Germinal center (tissue), 1 donor: ENCODE results near the gene GLMP.

ENCODE experiments used
- DNase-seq: peaks from one replicate; pipeline ENCODE4 v3.0.0; 2012; ENCODE audit warnings: mixed read lengths, low spot score

The GLMP gene

DNA sequence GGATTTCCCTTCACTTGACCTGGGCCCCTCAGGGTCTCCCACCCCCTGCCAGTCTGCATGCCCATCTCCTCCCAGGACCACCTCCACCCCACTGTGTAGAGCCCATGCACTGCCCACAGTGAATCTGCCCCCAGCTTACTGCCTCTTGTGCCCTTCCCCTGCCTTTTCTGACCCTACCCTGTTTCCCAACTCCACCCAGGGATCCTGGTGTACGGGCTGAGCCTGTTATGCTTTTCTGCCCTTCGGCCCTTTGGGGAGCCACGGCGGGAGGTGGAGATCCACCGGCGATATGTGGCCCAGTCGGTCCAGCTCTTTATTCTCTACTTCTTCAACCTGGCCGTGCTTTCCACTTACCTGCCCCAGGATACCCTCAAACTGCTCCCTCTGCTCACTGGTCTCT is 9.4 kb downstream of the GLMP start:
- no peak for DNase-seq

DNA sequence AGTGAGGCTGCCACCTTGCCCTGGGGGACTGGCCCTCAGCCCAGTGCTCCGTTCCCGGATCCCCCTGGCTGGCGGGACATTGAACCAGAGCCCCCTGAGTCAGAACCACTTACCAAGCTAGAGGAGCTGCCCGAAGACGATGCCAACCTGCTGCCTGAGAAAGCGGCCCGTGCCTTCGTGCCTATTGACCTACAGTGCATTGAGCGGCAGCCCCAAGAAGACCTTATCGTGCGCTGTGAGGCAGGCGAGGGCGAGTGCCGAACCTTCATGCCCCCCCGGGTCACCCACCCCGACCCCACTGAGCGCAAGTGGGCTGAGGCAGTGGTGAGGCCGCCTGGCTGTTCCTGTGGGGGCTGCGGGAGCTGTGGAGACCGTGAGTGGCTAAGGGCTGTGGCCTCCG is 10.0 kb downstream of the GLMP start:
- no peak for DNase-seq

DNA sequence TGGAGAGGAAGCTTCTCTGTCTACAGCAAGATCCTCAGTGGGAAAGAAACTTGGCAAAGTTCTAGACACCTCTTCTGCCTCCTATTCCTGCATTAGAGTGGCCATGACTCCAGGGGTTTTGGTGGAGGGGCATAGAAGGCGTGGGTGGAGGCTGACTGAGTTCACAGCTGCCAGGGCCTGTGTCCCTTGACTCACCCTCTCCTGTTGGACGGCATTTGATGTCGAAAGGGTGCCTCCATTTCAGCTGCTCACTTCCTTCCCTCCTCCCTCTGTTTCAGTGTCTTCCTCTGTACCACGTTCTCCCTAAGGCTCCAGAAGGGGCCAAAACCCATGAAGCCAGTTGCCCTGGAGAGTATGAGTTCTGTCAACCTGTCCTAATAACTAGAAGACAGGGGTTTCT is 10.7 kb downstream of the GLMP start:
- no peak for DNase-seq

GRCh38 chr1:156284112-156284511 is 11.4 kb downstream of the GLMP start, which contains the start of gene TMEM79:
Gene TMEM79, plus strand, starts transcription at chr1:156284325. Its CDS starts 902 bp downstream, at chr1:156285227.
- DNase-seq: no peak

- DNase-seq: no peak
Observed at GRCh38 chr1:156283521-156283920, 12.0 kb downstream of the GLMP start.

DNA sequence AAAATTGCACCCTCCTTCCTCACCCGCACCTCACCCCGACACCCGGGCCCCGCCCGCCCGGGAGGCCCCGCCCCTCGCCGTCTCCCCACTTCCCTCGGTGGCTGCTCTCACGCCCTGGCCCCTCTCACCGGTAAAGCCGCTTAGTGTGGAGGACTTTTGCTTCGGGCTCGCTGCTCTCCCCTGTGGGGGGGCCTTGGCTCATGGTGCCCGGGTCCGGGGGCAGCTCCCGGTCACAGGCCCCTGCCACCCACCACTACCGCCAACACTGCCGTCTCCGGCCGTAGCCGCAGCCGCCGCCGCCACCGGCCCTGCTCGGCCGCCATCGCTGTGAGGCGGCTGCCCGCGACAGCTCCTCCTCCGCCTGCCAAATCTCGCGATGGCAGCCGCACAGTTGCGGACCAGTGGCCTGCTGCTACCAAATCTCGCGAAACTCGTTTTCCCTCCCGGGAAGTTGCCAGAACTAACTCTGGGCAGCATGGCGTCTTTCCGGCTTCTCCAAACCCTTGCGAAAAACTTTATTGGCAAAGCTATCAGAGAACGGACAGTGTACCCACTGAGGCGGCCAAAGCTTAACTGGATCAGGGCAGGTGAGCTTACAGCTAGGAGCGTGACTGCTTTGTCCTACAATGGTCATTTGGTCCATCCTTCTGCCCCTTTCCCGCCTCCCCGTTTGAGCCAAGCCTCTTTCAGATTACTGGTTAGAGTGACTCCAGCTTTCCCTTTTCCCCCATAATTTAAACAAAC is 12.8 kb downstream of the GLMP start, which contains the start of gene SMG5:
Gene SMG5 (minus strand): TSS at position 347 of the 744 bp plus-strand sequence. CDS start 145 bp downstream, at position 202.
- DNase-seq: peak; percentile 89

- peak; percentile 47 for DNase-seq
Observed at GRCh38 chr1:156281693-156282478, 13.6 kb downstream of the GLMP start.

GRCh38 chr1:156281281-156281680 is 14.2 kb downstream of the GLMP start:
- DNase-seq: peak; percentile 23

DNA sequence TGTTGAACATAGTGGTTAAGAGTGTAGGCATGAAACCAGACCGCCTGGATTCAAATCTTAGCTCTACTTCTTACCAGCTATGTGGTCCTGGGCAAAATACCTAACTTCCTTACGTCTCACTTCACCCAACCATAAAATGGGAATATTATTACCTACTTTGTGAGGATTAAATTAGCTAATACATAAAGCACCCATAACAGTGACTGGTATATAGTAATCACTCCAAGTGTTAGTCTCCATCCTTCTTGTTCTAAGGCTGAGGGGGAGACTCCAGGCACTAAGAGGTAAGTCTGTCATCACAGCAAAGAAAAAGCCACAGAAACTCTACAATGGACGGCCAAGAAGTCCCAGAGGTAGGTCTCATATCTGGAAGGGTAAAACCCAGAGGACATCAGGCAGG is 15.6 kb downstream of the GLMP start:
- no peak for DNase-seq

GRCh38 chr1:156276966-156277381 is 18.5 kb downstream of the GLMP start:
- DNase-seq: no peak

DNA sequence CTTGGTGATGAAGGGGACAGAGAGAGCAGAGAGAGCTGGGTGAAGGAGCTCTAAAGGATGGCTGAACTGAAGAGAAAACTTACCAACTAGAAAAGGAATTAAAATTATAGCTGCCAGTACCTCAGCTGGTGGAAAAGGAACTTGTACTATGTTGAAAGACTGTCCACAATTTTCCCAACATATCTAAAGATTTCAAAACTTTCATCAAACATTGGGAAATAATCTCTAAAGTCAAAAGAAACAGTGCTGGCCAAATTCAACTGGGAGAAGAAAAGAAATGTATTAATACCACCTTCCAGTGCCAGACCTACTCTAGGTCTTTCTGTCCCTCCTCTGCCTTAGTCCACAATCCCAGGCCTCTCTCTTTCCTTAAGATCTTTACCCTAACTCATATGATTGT is 18.9 kb downstream of the GLMP start:
- no peak for DNase-seq

DNA sequence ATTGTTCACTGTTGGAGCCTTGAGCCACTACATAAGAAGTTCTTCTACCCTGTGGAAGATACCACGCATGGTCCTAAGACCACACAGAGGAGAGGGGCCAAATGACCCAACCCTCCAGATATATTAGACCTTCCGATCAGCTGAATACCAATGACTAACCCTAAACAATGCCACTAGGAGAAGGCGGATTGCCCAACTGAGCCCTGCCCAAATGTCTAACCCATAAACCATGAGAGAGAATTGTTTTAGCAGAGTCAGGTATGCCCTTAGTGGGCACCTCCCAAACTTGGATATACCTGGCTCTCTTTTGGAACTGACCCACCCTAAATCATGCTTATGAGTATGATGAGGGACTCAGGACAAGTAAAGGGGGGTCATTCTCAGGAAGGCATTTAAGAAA is 25.2 kb downstream of the GLMP start:
- no peak for DNase-seq

GRCh38 chr1:156268336-156268735 is 27.1 kb downstream of the GLMP start:
- DNase-seq: no peak

DNA sequence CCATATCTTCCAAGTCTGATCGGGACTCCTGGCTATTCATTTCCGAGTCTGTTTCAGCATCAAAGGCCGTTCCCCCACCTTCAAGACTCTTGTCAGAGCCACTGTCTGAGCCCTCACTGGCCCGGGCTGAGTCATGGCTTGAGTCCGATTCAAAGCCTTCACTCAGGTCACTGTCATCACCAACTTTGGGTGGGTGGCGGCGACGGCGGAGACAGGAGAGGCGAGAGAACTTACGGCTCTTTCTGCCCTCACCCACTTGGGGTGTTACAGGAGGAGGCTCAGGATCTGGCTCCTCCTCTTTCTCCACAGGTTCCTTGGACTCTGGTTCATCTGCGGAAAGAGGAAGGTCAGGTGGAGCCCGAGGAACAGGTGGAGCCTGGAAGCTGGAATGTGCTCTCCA is 29.4 kb downstream of the GLMP start:
- no peak for DNase-seq

- DNase-seq: no peak
Observed at GRCh38 chr1:156263288-156263655, 32.2 kb downstream of the GLMP start.

DNA sequence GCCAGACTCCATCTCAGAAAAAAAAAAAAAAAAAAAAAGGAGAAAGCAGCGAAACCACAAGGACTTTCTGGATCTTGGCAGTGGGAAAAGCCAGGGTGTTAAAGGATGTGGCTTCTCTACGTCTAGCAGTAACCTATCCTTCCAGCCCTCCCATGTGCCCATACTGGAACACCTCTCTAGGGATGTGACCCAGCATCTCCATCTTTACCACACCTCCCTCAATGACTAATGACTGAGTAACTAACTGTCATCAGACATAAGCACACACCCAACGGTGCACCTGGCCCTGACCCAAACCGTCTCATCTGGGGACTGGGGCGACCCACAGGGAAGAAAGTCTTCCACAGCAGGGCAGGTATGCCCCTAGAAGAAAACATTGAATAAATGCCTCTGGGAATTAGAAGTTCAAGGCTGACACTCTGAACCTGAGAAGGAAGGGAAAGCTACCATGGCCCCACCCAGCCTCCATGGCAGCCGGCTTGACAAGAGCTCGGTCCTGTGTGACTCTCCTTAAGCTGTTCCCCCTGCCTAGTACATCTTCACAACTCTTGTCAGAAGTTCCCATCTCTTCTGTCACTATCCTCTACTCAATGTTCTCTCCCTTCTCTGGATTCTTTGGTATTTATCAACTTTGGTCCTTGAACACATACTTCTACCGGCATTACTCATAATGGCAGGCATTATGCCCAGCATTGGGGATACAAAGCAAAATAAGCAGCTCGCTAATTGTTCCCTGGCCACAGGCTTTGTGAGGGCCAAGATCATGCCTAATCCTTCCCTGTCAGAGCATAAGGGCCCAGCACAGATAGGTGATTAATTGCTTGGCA is 32.8 kb downstream of the GLMP start:
- no peak for DNase-seq

DNA sequence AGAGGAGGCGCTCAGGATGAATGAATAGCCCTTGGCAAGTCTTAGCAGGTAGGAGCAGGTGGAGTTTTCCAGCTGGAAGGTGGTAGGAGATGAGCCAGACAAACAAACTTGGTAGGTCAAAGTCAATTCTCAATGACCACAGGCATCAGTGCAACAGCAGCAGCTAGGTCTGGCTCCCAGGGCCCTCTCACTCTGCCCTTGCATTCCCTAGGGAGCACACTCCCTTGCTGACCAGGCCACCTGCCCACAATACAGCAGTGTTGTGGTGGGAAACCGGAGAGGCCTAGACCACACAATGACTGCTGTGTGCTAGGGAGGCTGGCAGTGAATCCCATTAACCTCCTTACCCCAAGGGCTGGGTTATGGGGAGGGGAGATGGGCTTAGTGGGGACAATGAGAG is 34.6 kb downstream of the GLMP start:
- no peak for DNase-seq

DNA sequence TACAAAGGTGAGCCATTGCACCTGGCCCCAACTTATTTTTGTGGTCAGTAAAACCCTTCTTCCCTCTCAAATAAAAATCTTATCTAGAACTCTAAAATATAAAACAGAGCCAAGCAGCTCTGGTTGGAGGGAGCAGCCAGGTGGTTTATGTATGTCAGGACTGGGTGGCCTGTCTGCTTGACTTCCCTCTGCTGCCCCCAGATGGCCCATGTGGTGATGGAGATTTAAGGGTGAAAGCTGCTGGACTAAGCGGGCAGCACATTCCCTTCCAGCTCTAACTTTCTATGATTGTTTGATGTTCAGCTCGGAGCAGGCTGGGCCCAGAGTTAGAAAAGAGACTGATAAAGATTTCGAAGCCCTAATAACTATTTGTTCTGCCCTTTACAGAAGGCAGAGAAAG is 35.7 kb downstream of the GLMP start:
- no peak for DNase-seq

- DNase-seq: no peak
Observed at GRCh38 chr1:156258859-156259258, 36.6 kb downstream of the GLMP start.

DNA sequence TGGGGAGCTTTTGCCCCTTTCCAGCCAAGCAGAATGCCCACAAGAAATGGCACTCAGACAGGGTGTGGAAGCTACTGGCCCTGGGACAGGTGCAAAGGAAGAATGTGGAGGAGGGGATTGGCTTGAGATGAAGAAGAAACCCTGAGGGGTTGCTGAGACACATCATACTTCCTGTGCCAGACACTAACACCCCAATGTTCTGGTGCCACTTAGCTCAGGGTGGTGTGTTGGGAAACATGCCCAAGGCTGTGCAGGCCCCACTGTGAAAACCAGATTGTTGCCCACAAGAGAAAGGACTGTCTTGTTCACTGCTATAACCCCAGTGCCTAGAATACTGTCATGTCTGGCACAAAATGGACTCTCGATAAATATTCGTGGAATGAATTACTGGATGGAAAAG is 37.8 kb downstream of the GLMP start:
- DNase-seq: no peak

GRCh38 chr1:156253634-156254033 is 41.8 kb downstream of the GLMP start:
- DNase-seq: no peak

DNA sequence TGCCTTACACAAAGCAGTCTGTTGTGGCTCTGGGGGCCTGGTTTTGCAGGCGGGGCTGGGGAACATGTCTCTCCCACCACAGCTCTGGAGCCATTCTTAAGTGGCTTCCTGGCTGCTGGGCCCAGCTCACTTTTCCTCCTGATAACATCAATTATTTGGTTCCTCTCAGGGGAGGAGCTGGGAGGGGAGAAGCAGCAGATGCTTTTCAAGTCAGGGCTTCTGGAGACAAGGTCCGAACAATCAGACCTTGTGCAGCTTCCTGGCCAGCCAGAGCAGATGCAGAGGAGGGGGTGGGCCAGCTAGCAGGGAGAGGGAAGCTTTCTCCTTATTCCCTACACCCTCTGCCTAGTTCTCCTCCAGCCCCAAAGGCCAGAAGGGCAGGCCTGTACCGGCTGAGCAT is 44.0 kb downstream of the GLMP start:
- no peak for DNase-seq

DNA sequence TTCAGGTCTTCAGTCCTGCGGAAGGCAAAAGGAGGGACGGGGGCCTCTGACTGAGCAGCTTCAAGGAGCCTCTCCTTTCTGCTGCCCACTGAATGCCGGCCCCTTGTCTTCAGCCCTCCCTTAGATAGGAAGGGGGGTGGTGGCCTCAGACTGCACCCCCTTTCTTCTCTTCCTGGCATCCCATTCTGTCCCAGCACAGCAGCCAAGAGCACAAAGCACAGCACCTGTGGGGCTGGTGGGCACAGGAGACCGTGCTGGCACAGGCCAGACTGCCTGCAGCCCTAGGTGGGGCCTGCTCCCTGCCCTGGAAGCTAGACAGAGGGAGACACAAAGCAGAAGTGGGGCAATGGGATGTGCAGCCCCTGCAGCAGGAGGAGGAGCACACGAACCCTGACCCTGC is 45.9 kb downstream of the GLMP start:
- no peak for DNase-seq
